Motor neuron (in vitro differentiated cells): ENCODE data around the gene PDE3A. TPM values are rescaled to one million over a fixed set of nuclear protein-coding genes. Genes with fewer than 3 reads are reported as not detected.
A peak's percentile ranks its signal among the peaks of the same experiment; 100 is the strongest.

Experiments
- ATAC-seq, 8 experiments: fragments of 200-7000 bp; cut with Tn5 transposase; replicated peaks in 6 of 8; 2 replicates each; pipeline ENCODE4 v1.8.0; 2021; ENCODE audit warnings: mild to moderate bottlenecking in 8 of 8, moderate library complexity in 8 of 8
- H3K27ac ChIP-seq, 2 donors: fragments of 250-450 bp; sonication (Bioruptor Pico); 2 replicates each; pipeline ENCODE4 v1.9.0; 2021; ENCODE audit warnings: antibody characterized with exemption in 2 of 2, mild to moderate bottlenecking in 2 of 2, moderate library complexity in 1 of 2
- H3K4me1 ChIP-seq, 2 donors: fragments of 250-450 bp; sonication (Bioruptor Pico); replicated peaks in 1 of 2; 2 replicates each; pipeline ENCODE4 v1.6.1; 2021; ENCODE audit warnings: antibody characterized with exemption in 2 of 2, mild to moderate bottlenecking in 2 of 2, moderate library complexity in 1 of 2
- H3K4me3 ChIP-seq, 5 donors: fragments of 250-450 bp; sonication (Bioruptor Pico); 2 replicates each; pipeline ENCODE4 v1.9.0; 2021; ENCODE audit warnings: antibody characterized with exemption in 5 of 5, mild to moderate bottlenecking in 5 of 5, moderate library complexity in 4 of 5
- WGBS, 10 experiments: fragments of 450-650 bp; shearing (Covaris generic); methylation state at CpG; one replicate each; pipeline ENCODE4 v1.0.0; 2022; 5-methylcytosine and 5-hydroxymethylcytosine counted together
- in situ Hi-C, 9 experiments: fragments of 400-800 bp; cut with MboI; loops; one replicate each; pipeline ENCODE4 v1.15.0; 2021; ENCODE audit warnings: low sequenced_read_pairs in 9 of 9, low pct_unique_long_range_greater_than_20kb in 2 of 9; ENCODE audit not compliant: unreplicated experiment in 9 of 9
- total RNA-seq, 8 experiments: library from RNA; unstranded; fragments of 300-600 nt; gene quantifications; 2 replicates each; pipeline versions ENCODE4 v1.2.3 to v1.2.4, GENCODE V29; 2022

The PDE3A gene
- total RNA-seq, 8 experiments from 2014 or later = 0.41 to 18.7 (median 5.6) TPM

GRCh38 chr12:20495997-20496396 lies 127.7 kb downstream of the PDE3A start:
- no peak for ATAC-seq
- Histone ChIP-seq H3K4me1 (no peaks in the 10 kb centered on the region), H3K4me3 (no peak overlapping the region), H3K27ac (no peak overlapping the region)
- in situ Hi-C loops = no loop called here
- 50 to 100% (median 90%) methylated on average over 1 of the region's 1 CpG; no CpG with 5 or more reads in 1 of the 10 experiments for WGBS, 10 experiments

GRCh38 chr12:20497707-20498106 lies 129.4 kb downstream of the PDE3A start:
- Histone ChIP-seq H3K4me1 (no peaks in the 10 kb centered on the region), H3K4me3 (no peak overlapping the region), H3K27ac (no peak overlapping the region)
- in situ Hi-C loops = no loop called here
- WGBS, 10 experiments = 28 to 100% (median 72%) methylated on average over 2 to 3 of the region's 3 CpGs; no CpG with 5 or more reads in 1 of the 10 experiments
- ATAC-seq = no peak

- Histone ChIP-seq H3K27ac (no peak overlapping the region), H3K4me3 (no peak overlapping the region), H3K4me1 (no peaks in the 10 kb centered on the region)
- 56 to 100% (median 88%) methylated on average over 2 of the region's 2 CpGs for WGBS, 10 experiments
- no peak for ATAC-seq
- in situ Hi-C loops = no loop called here
These were observed 133.6 kb downstream of the PDE3A start for GRCh38 chr12:20501958-20502357.

GRCh38 chr12:20503858-20504257 lies 135.5 kb downstream of the PDE3A start:
- WGBS, 10 experiments = 0 to 100% (median 50%) methylated on average over 1 of the region's 1 CpG; no CpG with 5 or more reads in 3 of the 10 experiments
- Histone ChIP-seq H3K4me1 (no peaks in the 10 kb centered on the region), H3K4me3 (no peak overlapping the region), H3K27ac (no peak overlapping the region)
- in situ Hi-C loops = no loop called here
- no peak for ATAC-seq

- no peak for ATAC-seq
- Histone ChIP-seq H3K27ac (no peak overlapping the region), H3K4me1 (no peaks in the 10 kb centered on the region), H3K4me3 (no peak overlapping the region)
- in situ Hi-C loops = no loop called here
These were observed 136.7 kb downstream of the PDE3A start for GRCh38 chr12:20505056-20505455.

- in situ Hi-C loops = no loop called here
- 81 to 100% (median 93%) methylated on average over 2 to 3 of the region's 3 CpGs; no CpG with 5 or more reads in 1 of the 10 experiments for WGBS, 10 experiments
These were observed 138.7 kb downstream of the PDE3A start for GRCh38 chr12:20507056-20507455.

GRCh38 chr12:20507711-20508110 lies 139.4 kb downstream of the PDE3A start:
- Histone ChIP-seq H3K27ac (no peak overlapping the region), H3K4me3 (no peak overlapping the region), H3K4me1 (no peaks in the 10 kb centered on the region)
- in situ Hi-C loops = no loop called here
- 80 to 100% (median 91%) methylated on average over 1 to 4 of the region's 4 CpGs; no CpG with 5 or more reads in 2 of the 10 experiments for WGBS, 10 experiments
- ATAC-seq = peak in 1 of 8 experiments; percentile 49

More at GRCh38 chr12:20507056-20507455, 138.7 kb downstream of the PDE3A start:
- no peak for ATAC-seq
- Histone ChIP-seq H3K27ac (no peak overlapping the region), H3K4me3 (no peak overlapping the region), H3K4me1 (no peaks in the 10 kb centered on the region)

GRCh38 chr12:20508359-20508758 lies 140.0 kb downstream of the PDE3A start:
- Histone ChIP-seq H3K27ac (no peak overlapping the region), H3K4me1 (no peaks in the 10 kb centered on the region), H3K4me3 (no peak overlapping the region)
- no peak for ATAC-seq
- in situ Hi-C loops = no loop called here
- 48 to 100% (median 91%) methylated on average over 1 to 4 of the region's 4 CpGs for whole genome bisulfite sequencing, 10 experiments

- WGBS, 10 experiments = 77 to 100% (median 91%) methylated on average over 2 to 5 of the region's 5 CpGs; no CpG with 5 or more reads in 1 of the 10 experiments
- Histone ChIP-seq H3K27ac (no peak overlapping the region), H3K4me1 (no peaks in the 10 kb centered on the region), H3K4me3 (no peak overlapping the region)
- in situ Hi-C loops = no loop called here
- no peak for ATAC-seq
These were observed 140.6 kb downstream of the PDE3A start for GRCh38 chr12:20508962-20509361.

GRCh38 chr12:20510811-20511210 lies 142.5 kb downstream of the PDE3A start:
- Histone ChIP-seq H3K27ac (no peak overlapping the region), H3K4me1 (no peaks in the 10 kb centered on the region), H3K4me3 (no peak overlapping the region)
- 29 to 100% (median 73%) methylated on average over 1 of the region's 1 CpG; no CpG with 5 or more reads in 4 of the 10 experiments for WGBS, 10 experiments
- no peak for ATAC-seq
- in situ Hi-C loops = no loop called here

- Histone ChIP-seq H3K4me3 (no peak overlapping the region), H3K27ac (no peak overlapping the region), H3K4me1 (no peaks in the 10 kb centered on the region)
- in situ Hi-C loops = no loop called here
- no peak for ATAC-seq
- 25 to 100% (median 73%) methylated on average over 1 to 3 of the region's 3 CpGs for WGBS, 10 experiments
These were observed 144.9 kb downstream of the PDE3A start for GRCh38 chr12:20513189-20513588.

GRCh38 chr12:20514598-20514997 lies 146.3 kb downstream of the PDE3A start:
- no peak for ATAC-seq
- no peaks in the 10 kb centered on the region for H3K4me1 ChIP-seq
- H3K27ac ChIP-seq = no peak overlapping the region
- in situ Hi-C loops = no loop called here
- H3K4me3 ChIP-seq = no peak overlapping the region

- Histone ChIP-seq H3K27ac (no peak overlapping the region), H3K4me1 (no peaks in the 10 kb centered on the region), H3K4me3 (no peak overlapping the region)
- in situ Hi-C loops = no loop called here
- WGBS, 10 experiments = 20 to 100% (median 89%) methylated on average over 1 of the region's 1 CpG; no CpG with 5 or more reads in 5 of the 10 experiments
- ATAC-seq = peak in 2 of 8 experiments; percentile 9 to 30
These were observed 152.2 kb downstream of the PDE3A start for GRCh38 chr12:20520532-20520931.

GRCh38 chr12:20523658-20524057 lies 155.3 kb downstream of the PDE3A start:
- H3K27ac ChIP-seq = no peak overlapping the region
- in situ Hi-C loops = no loop called here
- no peak for ATAC-seq
- H3K4me1 ChIP-seq = peaks cover 0 to 6% of the 10 kb centered on the region in 2 donors
- no peak overlapping the region for H3K4me3 ChIP-seq
- 33 to 100% (median 94%) methylated on average over 1 to 2 of the region's 2 CpGs; no CpG with 5 or more reads in 1 of the 10 experiments for WGBS, 10 experiments
